ENCODE measurements around the gene NECTIN1.

The NECTIN1 gene

GRCh38 chr11:119730789-119731386 is 1.9 kb upstream of the NECTIN1 start:
- DNase-seq (ENCODE audit: low read depth in 3 of 3), result no peak

- DNase-seq (ENCODE audit: low read depth in 3 of 3), result no peak
Observed at GRCh38 chr11:119729951-119730613, 1.1 kb upstream of the NECTIN1 start.

GRCh38 chr11:119729581-119729927 is 554 bp upstream of the NECTIN1 start:
- DNase-seq (ENCODE audit: low read depth in 3 of 3), result no peak

GRCh38 chr11:119728211-119728626 is 781 bp downstream of the NECTIN1 start:
- DNase-seq (ENCODE audit: low read depth in 3 of 3), result no peak

- DNase-seq (ENCODE audit: low read depth in 3 of 3), result no peak
Observed at GRCh38 chr11:119727523-119728151, 1.4 kb downstream of the NECTIN1 start.

GRCh38 chr11:119726585-119727522 is 2.1 kb downstream of the NECTIN1 start:
- no peak for DNase-seq (ENCODE audit: low read depth in 3 of 3)

GRCh38 chr11:119726150-119726553 is 2.8 kb downstream of the NECTIN1 start:
- DNase-seq (ENCODE audit: low read depth in 3 of 3), result no peak

- DNase-seq (ENCODE audit: low read depth in 3 of 3), result no peak
Observed at GRCh38 chr11:119724956-119725355, 4.0 kb downstream of the NECTIN1 start.

- DNase-seq (ENCODE audit: low read depth in 3 of 3), result no peak
Observed at GRCh38 chr11:119723952-119724325, 5.1 kb downstream of the NECTIN1 start.

- DNase-seq (ENCODE audit: low read depth in 3 of 3), result no peak
Observed at GRCh38 chr11:119723243-119723951, 5.6 kb downstream of the NECTIN1 start.

GRCh38 chr11:119722281-119722794 is 6.7 kb downstream of the NECTIN1 start:
- no peak for DNase-seq (ENCODE audit: low read depth in 3 of 3)

- DNase-seq (ENCODE audit: low read depth in 3 of 3), result no peak
Observed at GRCh38 chr11:119721129-119722120, 7.6 kb downstream of the NECTIN1 start.

- DNase-seq (ENCODE audit: low read depth in 3 of 3), result no peak
Observed at GRCh38 chr11:119720311-119720913, 8.6 kb downstream of the NECTIN1 start.

GRCh38 chr11:119717839-119718534 is 11.0 kb downstream of the NECTIN1 start:
- DNase-seq (ENCODE audit: low read depth in 3 of 3), result no peak

- DNase-seq (ENCODE audit: low read depth in 3 of 3), result no peak
Observed at GRCh38 chr11:119716582-119717498, 12.2 kb downstream of the NECTIN1 start.

GRCh38 chr11:119714590-119714989 is 14.4 kb downstream of the NECTIN1 start:
- DNase-seq (ENCODE audit: low read depth in 3 of 3), result no peak

- no peak for DNase-seq (ENCODE audit: low read depth in 3 of 3)
Observed at GRCh38 chr11:119714189-119714588, 14.8 kb downstream of the NECTIN1 start.
